Upper lobe of left lung (tissue), 6 donors: ENCODE data around the gene GARRE1. TPM values are rescaled to one million over a fixed set of nuclear protein-coding genes. Genes with fewer than 3 reads are reported as not detected.

Experiments
- ATAC-seq, 2 donors: fragments of 200-7000 bp; cut with Tn5 transposase; one replicate each; pipeline ENCODE4 v1.9.1; 2022; ENCODE audit warnings: mild to moderate bottlenecking in 2 of 2, moderate library complexity in 2 of 2; ENCODE audit not compliant: low FRiP score in 2 of 2
- DNase-seq, 2 donors: peaks; one replicate each; pipeline ENCODE4 v3.0.0-alpha.2; 2019 to 2020
- H3K27ac ChIP-seq, 4 donors: fragments of 200-600 bp; sonication (generic); one replicate each; pipeline ENCODE4 v1.5.1; 2016 to 2019
- H3K27me3 ChIP-seq, 4 donors: fragments of 200-600 bp; sonication (generic); one replicate each; pipeline ENCODE4 v1.5.1; 2017 to 2019
- H3K36me3 ChIP-seq, 4 donors: fragments of 200-600 bp; sonication (generic); one replicate each; pipeline ENCODE4 v1.5.1; 2016 to 2019
- H3K4me1 ChIP-seq, 4 donors: fragments of 200-600 bp; sonication (generic); one replicate each; pipeline ENCODE4 v1.5.1; 2018 to 2019
- H3K4me3 ChIP-seq, 4 donors: fragments of 200-600 bp; sonication (generic); one replicate each; pipeline ENCODE4 v1.5.1; 2017 to 2019; ENCODE audit warnings: mild to moderate bottlenecking in 2 of 4, moderate library complexity in 1 of 4
- H3K9me3 ChIP-seq, 4 donors: fragments of 200-600 bp; sonication (generic); one replicate each; pipeline ENCODE4 v1.5.1; 2018 to 2019
- CTCF ChIP-seq, 6 experiments: fragments of 450-650 bp in 4 of 6; fragments of 200-600 bp in 2 of 6; sonication (generic) in 2 of 6; IDR thresholded peaks; one replicate each; pipeline ENCODE4 v1.5.1; 2016 to 2019; ENCODE audit warnings: antibody characterized with exemption in 6 of 6
- EP300 ChIP-seq, 4 donors: sonication (generic); formaldehyde crosslinking; IDR thresholded peaks; one replicate each; pipeline ENCODE4 v1.5.1; 2017; ENCODE audit warnings: antibody characterized with exemption in 4 of 4, control low read depth in 2 of 4
- POLR2A ChIP-seq, 4 donors: fragments of 450-650 bp; IDR thresholded peaks; one replicate each; pipeline ENCODE4 v1.5.1; 2016 to 2017; ENCODE audit warnings: antibody characterized with exemption in 4 of 4, mild to moderate bottlenecking in 2 of 4
- POLR2AphosphoS5 ChIP-seq, 2 donors: sonication (generic); formaldehyde crosslinking; IDR thresholded peaks; one replicate each; pipeline ENCODE4 v1.5.1; 2017; ENCODE audit warnings: antibody characterized with exemption in 2 of 2
- WGBS, 2 donors: methylation state at CpG; one replicate each; pipeline ENCODE4 v1.1.5; 2017 to 2018; 5-methylcytosine and 5-hydroxymethylcytosine counted together
- total RNA-seq, 6 donors: library from RNA; depleted of rRNA in 4 of 6; stranded (reverse); fragments of >200 nt in 4 of 6; gene quantifications; one replicate each; pipeline versions ENCODE4 v1.1.0 to v1.2.1, GENCODE V29; 2016 to 2021
- donor health status: DM: no; HTN: no; CAD: no; lungs with moderate emphysema.
- donor health status: DM: no; HTN: yes; CAD: no; lungs with severe emphysema.

GARRE1 gene
- total RNA-seq, 6 donors from 2014 or later, result 18.2 to 36.7 (median 28.1) TPM

DNA sequence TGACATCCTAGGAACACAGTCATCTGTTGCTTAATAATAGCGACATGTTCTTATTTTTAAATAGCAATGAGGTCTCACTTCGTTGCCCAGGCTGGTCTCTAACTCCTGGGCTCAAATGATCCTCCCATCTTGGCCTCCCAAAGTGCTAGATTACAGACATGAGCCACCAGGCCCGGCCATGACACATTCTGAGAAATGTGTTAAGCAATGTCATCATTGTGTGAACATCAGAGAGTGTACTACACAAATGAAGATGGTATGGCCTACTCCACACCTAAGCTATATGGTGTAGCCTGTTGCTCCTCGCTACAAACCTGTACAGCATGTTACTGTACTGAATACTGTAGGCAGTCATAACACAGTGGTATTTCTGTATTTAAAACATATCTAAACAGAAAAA, 24.6 kb upstream of the GARRE1 start:
- H3K36me3 ChIP-seq, result peaks cover 9 to 58% (median 40%) of the 10 kb centered on the region in 4 donors
- H3K27ac ChIP-seq, result peak overlapping the region in 1 of 4 donors; percentile 1
- DNase-seq, result no peak
- WGBS, 2 donors, result 81 to 85% methylated on average over 4 of the region's 4 CpGs
- peaks cover 5 to 12% (median 10%) of the 10 kb centered on the region in 4 donors for H3K4me1 ChIP-seq
- no peak overlapping the region for H3K4me3 ChIP-seq
- no peak for TF ChIP-seq CTCF (IDR thresholded peaks at IDR 0.05)
- TF ChIP-seq POLR2A (IDR thresholded peaks at IDR 0.05), result no peak
- no peak for TF ChIP-seq POLR2AphosphoS5 (IDR thresholded peaks at IDR 0.05)
- no peak for TF ChIP-seq EP300 (IDR thresholded peaks at IDR 0.05)
- ATAC-seq, result no peak
- no peaks in the 10 kb centered on the region for H3K9me3 ChIP-seq
- no peaks in the 10 kb centered on the region for H3K27me3 ChIP-seq

- Histone ChIP-seq H3K27ac (no peak overlapping the region), H3K9me3 (no peaks in the 10 kb centered on the region), H3K36me3 (peaks cover 2 to 47% (median 29%) of the 10 kb centered on the region in 4 donors), H3K4me1 (peaks cover 5 to 12% (median 10%) of the 10 kb centered on the region in 4 donors), H3K27me3 (no peaks in the 10 kb centered on the region), H3K4me3 (no peak overlapping the region)
- 93 to 95% methylated on average over 9 to 10 of the region's 10 CpGs for WGBS, 2 donors
- TF ChIP-seq POLR2AphosphoS5 (IDR thresholded peaks at IDR 0.05) (no peak), EP300 (IDR thresholded peaks at IDR 0.05) (no peak), CTCF (IDR thresholded peaks at IDR 0.05) (no peak), POLR2A (IDR thresholded peaks at IDR 0.05) (no peak)
- ATAC-seq (no peak), DNase-seq (no peak)
Measured at GRCh38 chr19:34230820-34231219, 23.5 kb upstream of the GARRE1 start.

DNA sequence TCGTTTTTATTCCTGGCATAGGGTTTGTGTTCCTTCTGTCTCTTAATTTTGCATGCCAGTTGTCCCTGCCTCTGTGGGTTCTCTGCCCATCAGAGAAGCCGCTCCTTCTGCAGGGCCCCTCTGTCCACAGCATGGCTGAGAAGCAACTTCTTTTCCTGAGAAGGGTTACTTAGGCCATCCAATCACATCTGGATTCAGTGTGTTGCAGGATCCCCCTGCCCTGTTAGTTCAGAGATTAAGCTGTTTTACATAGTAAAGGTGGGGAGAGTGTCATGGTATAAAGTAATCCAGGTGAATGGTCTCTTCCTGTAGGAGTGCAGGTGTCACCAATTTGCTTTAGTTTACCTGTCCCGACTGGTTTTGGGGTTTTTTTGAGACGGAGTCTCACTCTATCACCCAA, 22.9 kb upstream of the GARRE1 start:
- WGBS, 2 donors, result 92 to 93% methylated on average over 4 of the region's 4 CpGs
- H3K27ac ChIP-seq, result no peak overlapping the region
- H3K27me3 ChIP-seq, result no peaks in the 10 kb centered on the region
- peaks cover 2 to 41% (median 24%) of the 10 kb centered on the region in 4 donors for H3K36me3 ChIP-seq
- peaks cover 7 to 12% (median 10%) of the 10 kb centered on the region in 4 donors for H3K4me1 ChIP-seq
- DNase-seq, result no peak
- ATAC-seq, result no peak
- H3K9me3 ChIP-seq, result no peaks in the 10 kb centered on the region
- TF ChIP-seq CTCF (IDR thresholded peaks at IDR 0.05) (no peak), POLR2AphosphoS5 (IDR thresholded peaks at IDR 0.05) (no peak), EP300 (IDR thresholded peaks at IDR 0.05) (no peak), POLR2A (IDR thresholded peaks at IDR 0.05) (no peak)
- no peak overlapping the region for H3K4me3 ChIP-seq

DNA sequence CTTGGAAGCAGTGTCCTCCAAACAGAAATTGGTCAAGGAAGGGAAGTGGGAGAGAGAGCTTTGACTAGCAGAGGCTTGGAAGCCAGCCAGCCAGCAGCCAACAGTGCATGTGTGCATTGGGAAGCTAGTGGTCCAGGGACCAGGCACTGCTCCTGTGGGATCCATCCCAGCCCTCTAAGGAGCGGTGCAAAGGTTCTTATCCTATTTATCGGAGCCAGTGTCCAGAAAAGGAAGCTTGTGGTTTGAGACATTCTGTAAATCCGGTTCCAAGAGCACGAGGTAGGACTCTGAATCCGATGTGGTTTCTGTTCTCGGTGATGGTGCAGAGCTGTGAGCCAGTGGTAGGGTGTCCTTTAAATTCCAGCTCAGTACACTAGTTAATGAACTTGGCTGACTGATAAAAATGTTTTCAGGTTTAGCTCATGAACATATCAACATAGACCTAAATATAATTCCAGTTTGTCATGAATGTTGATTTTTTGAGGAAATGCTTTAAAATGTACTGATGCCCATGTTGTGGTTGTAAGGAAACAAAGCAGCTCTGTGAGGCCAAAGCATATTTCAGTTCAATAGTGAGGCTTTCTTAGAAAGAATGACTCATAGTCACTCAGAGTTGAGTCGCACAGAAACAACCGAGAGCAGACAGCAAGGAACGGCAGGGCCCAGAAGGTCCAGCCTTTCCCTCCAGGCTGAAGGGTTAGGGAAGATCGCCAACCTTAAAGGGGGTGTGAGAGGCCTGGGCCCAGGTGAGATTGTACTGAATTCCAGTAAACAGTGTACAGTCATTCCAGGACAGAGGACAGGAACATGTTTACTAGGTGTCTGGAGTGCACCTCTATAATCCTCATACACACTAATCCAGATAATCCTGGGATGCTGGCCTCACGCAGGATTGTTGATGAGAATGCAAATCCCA, 21.5 kb upstream of the GARRE1 start:
- Histone ChIP-seq H3K27ac (peak overlapping the region in 2 of 4 donors; percentile 48 to 49), H3K36me3 (peaks cover 2 to 28% (median 18%) of the 10 kb centered on the region in 4 donors), H3K27me3 (no peaks in the 10 kb centered on the region), H3K4me3 (no peak overlapping the region), H3K4me1 (peaks cover 7 to 12% (median 10%) of the 10 kb centered on the region in 4 donors), H3K9me3 (no peaks in the 10 kb centered on the region)
- TF ChIP-seq CTCF (IDR thresholded peaks at IDR 0.05) (no peak), POLR2AphosphoS5 (IDR thresholded peaks at IDR 0.05) (no peak), POLR2A (IDR thresholded peaks at IDR 0.05) (no peak), EP300 (IDR thresholded peaks at IDR 0.05) (no peak)
- DNase-seq (no peak), ATAC-seq (peak; percentile 44 to 82)
- WGBS, 2 donors, result 47 to 56% methylated on average over 11 of the region's 11 CpGs
